Central memory CD8-positive, alpha-beta T cell (primary cell): ENCODE measurements around the gene RAI2.
"Not testable (repeated sequence)": the region's sequence is repeated elsewhere in the genome, so short reads cannot be mapped to it uniquely, and the experiment has no call there.

Experiments used
- ATAC-seq: fragments of 150-1000 bp; cut with Tn5 transposase; replicated peaks from 2 replicates; pipeline ENCODE4 v1.10.0; 2022; ENCODE audit warnings: mild to moderate bottlenecking, moderate FRiP score, moderate number of reproducible peaks; ENCODE audit not compliant: poor library complexity, severe bottlenecking; ENCODE audit errors: extremely low read depth
- DNase-seq, 2 donors: peaks; one replicate each; pipeline ENCODE4 v3.0.0; 2021; ENCODE audit warnings: low spot score in 2 of 2
- H3K27ac Mint-ChIP-seq: one replicate; pipeline ENCODE4 v1.8.0; 2022; ENCODE audit warnings: low read depth, mild to moderate bottlenecking, moderate library complexity, mixed read lengths
- H3K27me3 Mint-ChIP-seq: one replicate; pipeline ENCODE4 v1.8.0; 2022; ENCODE audit warnings: mixed read lengths
- H3K36me3 Mint-ChIP-seq: one replicate; pipeline ENCODE4 v1.8.0; 2022; ENCODE audit warnings: mild to moderate bottlenecking, moderate library complexity, mixed read lengths; ENCODE audit not compliant: insufficient read depth
- H3K4me1 Mint-ChIP-seq: one replicate; pipeline ENCODE4 v1.8.0; 2022; ENCODE audit warnings: mixed read lengths
- H3K4me3 Mint-ChIP-seq: one replicate; pipeline ENCODE4 v1.8.0; 2022; ENCODE audit warnings: mild to moderate bottlenecking, moderate library complexity, mixed read lengths
- H3K9me3 Mint-ChIP-seq: one replicate; pipeline ENCODE4 v1.8.0; 2022; ENCODE audit warnings: mixed read lengths

RAI2 gene

GRCh38 chrX:17801431-17801830 lies 59.7 kb downstream of the RAI2 start:
- Mint-ChIP-seq H3K4me3 (no peak overlapping the region), H3K36me3 (no peaks in the 10 kb centered on the region), H3K27me3 (no peaks in the 10 kb centered on the region), H3K4me1 (no peaks in the 10 kb centered on the region), H3K27ac (no peak overlapping the region), H3K9me3 (no peaks in the 10 kb centered on the region)
- DNase-seq: no peak
- no peak for ATAC-seq

DNA sequence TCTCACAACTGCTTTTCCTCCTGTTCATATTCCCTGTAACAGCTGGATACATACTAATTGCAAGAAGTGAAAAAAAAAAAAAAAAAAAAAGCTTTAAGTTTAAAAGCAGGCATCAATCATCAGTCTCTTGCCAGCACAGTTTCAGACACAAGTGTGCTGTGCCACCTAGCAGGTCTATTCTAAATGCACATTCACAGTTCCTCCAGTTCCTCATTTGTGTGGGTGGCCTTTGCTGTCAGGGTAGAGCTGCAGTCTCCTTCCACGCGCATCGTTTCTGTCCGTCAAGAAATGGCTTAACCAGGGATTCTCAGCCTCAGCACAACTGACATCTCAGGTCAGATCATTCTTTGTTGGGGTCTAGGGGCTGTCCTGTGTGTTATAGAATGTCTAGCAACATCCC lies 62.2 kb downstream of the RAI2 start:
- no peak for ATAC-seq
- Mint-ChIP-seq H3K27me3 (no peaks in the 10 kb centered on the region), H3K27ac (no peak overlapping the region)

GRCh38 chrX:17792826-17793225 lies 68.3 kb downstream of the RAI2 start:
- no peak for ATAC-seq
- Mint-ChIP-seq H3K27me3 (no peaks in the 10 kb centered on the region), H3K27ac (no peak overlapping the region), H3K4me1 (no peaks in the 10 kb centered on the region), H3K9me3 (no peaks in the 10 kb centered on the region), H3K4me3 (no peak overlapping the region), H3K36me3 (no peaks in the 10 kb centered on the region)
- no peak for DNase-seq

More for the DNA sequence above, 62.2 kb downstream of the RAI2 start:
- DNase-seq: no peak
- Mint-ChIP-seq H3K4me3 (no peak overlapping the region), H3K4me1 (no peaks in the 10 kb centered on the region), H3K9me3 (no peaks in the 10 kb centered on the region), H3K36me3 (no peaks in the 10 kb centered on the region)

- Mint-ChIP-seq H3K36me3 (no peaks in the 10 kb centered on the region), H3K9me3 (no peaks in the 10 kb centered on the region), H3K4me3 (no peak overlapping the region), H3K27ac (no peak overlapping the region), H3K27me3 (no peaks in the 10 kb centered on the region), H3K4me1 (no peaks in the 10 kb centered on the region)
- DNase-seq (no peak), ATAC-seq (no peak)
These were observed 72.0 kb downstream of the RAI2 start for GRCh38 chrX:17788956-17789562.

- H3K4me3 Mint-ChIP-seq: no peak overlapping the region
- no peaks in the 10 kb centered on the region for H3K36me3 Mint-ChIP-seq
- H3K4me1 Mint-ChIP-seq: no peaks in the 10 kb centered on the region
- ATAC-seq (no peak), DNase-seq (no peak)
- H3K27ac Mint-ChIP-seq: no peak overlapping the region
- H3K27me3 Mint-ChIP-seq: no peaks in the 10 kb centered on the region
- H3K9me3 Mint-ChIP-seq: no peaks in the 10 kb centered on the region
These were observed 72.7 kb downstream of the RAI2 start for GRCh38 chrX:17788439-17788838.

DNA sequence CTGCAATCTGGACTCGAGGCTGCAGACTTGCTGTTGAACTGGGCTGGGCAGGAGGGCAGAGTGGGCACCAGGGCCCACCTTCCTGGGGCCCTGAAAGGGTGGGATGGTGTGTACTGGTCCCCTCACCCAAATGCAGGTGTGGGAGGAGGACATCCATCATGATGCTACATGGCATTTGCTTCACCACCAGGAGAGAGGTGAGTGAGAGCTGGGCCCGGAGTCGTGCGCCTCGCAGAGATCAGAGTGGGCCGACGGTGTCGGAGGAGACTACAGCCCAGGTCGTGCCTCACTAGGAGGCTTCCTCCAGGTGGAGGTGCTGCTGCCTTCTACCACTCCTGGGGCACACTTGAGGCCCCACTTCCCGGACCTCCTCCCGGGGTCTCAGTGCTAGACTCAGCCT lies 73.5 kb downstream of the RAI2 start:
- DNase-seq (no peak), ATAC-seq (no peak)
- no peaks in the 10 kb centered on the region for H3K9me3 Mint-ChIP-seq
- H3K27me3 Mint-ChIP-seq: no peaks in the 10 kb centered on the region
- H3K4me3 Mint-ChIP-seq: no peak overlapping the region
- no peaks in the 10 kb centered on the region for H3K36me3 Mint-ChIP-seq
- H3K27ac Mint-ChIP-seq: no peak overlapping the region
- H3K4me1 Mint-ChIP-seq: no peaks in the 10 kb centered on the region

DNA sequence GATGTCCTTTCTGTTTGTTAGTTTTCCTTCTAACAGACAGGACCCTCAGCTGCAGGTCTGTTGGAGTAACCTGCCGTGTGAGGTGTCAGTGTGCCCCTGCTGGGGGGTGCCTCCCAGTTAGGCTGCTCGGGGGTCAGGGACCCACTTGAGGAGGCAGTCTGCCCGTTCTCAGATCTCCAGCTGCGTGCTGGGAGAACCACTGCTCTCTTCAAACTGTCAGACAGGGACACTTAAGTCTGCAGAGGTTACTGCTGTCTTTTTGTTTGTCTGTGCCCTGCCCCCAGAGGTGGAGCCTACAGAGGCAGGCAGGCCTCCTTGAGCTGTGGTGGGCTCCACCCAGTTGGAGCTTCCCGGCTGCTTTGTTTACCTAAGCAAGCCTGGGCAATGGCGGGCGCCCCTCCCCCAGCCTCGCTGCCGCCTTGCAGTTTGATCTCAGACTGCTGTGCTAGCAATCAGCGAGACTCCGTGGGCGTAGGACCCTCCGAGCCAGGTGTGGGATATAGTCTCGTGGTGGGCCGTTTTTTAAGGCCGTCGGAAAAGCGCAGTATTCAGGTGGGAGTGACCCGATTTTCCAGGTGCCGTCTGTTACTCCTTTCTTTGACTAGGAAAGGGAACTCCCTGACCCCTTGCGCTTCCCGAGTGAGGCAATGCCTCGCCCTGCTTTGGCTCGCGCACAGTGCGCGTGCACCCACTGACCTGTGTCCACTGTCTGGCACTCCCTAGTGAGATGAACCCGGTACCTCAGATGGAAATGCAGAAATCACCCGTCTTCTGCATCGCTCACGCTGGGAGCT lies 74.3 kb downstream of the RAI2 start:
- not testable (repeated sequence) for H3K27ac Mint-ChIP-seq, H3K4me1 Mint-ChIP-seq, H3K27me3 Mint-ChIP-seq, H3K4me3 Mint-ChIP-seq, DNase-seq, ATAC-seq, H3K36me3 Mint-ChIP-seq, H3K9me3 Mint-ChIP-seq

- H3K4me3 Mint-ChIP-seq: no peak overlapping the region
- H3K4me1 Mint-ChIP-seq: no peaks in the 10 kb centered on the region
- H3K9me3 Mint-ChIP-seq: no peaks in the 10 kb centered on the region
- no peak overlapping the region for H3K27ac Mint-ChIP-seq
- ATAC-seq (no peak), DNase-seq (no peak)
- H3K36me3 Mint-ChIP-seq: no peaks in the 10 kb centered on the region
- no peaks in the 10 kb centered on the region for H3K27me3 Mint-ChIP-seq
These were observed 81.7 kb downstream of the RAI2 start for GRCh38 chrX:17779434-17779833.

DNA sequence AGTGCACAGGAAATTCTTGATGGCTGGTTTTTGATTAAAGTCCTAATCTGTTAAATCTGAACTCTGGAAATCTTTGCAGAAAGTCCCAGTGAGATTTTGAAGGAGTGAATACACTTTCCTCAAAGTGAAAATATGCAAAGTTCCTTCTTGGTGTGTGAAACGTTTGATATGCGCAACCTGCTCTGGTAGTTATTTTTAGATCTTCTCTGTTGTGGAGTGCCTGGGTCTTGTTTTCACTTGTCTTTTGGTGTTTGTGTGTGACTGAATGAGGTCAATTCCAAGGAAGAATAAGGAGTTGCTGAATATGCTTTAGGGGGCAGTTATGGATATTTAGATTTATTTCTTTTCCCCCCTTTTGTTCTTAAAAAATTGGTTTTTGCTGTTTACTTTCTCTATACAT lies 82.1 kb downstream of the RAI2 start:
- Mint-ChIP-seq H3K27me3 (no peaks in the 10 kb centered on the region), H3K27ac (no peak overlapping the region), H3K9me3 (no peaks in the 10 kb centered on the region), H3K4me3 (no peak overlapping the region), H3K4me1 (no peaks in the 10 kb centered on the region), H3K36me3 (no peaks in the 10 kb centered on the region)
- DNase-seq (no peak), ATAC-seq (no peak)

GRCh38 chrX:17774053-17774452 lies 87.0 kb downstream of the RAI2 start:
- H3K27ac Mint-ChIP-seq: no peak overlapping the region
- H3K36me3 Mint-ChIP-seq: no peaks in the 10 kb centered on the region
- ATAC-seq: no peak
- H3K27me3 Mint-ChIP-seq: no peaks in the 10 kb centered on the region
- no peak overlapping the region for H3K4me3 Mint-ChIP-seq
- no peaks in the 10 kb centered on the region for H3K9me3 Mint-ChIP-seq
- no peaks in the 10 kb centered on the region for H3K4me1 Mint-ChIP-seq
- no peak for DNase-seq

DNA sequence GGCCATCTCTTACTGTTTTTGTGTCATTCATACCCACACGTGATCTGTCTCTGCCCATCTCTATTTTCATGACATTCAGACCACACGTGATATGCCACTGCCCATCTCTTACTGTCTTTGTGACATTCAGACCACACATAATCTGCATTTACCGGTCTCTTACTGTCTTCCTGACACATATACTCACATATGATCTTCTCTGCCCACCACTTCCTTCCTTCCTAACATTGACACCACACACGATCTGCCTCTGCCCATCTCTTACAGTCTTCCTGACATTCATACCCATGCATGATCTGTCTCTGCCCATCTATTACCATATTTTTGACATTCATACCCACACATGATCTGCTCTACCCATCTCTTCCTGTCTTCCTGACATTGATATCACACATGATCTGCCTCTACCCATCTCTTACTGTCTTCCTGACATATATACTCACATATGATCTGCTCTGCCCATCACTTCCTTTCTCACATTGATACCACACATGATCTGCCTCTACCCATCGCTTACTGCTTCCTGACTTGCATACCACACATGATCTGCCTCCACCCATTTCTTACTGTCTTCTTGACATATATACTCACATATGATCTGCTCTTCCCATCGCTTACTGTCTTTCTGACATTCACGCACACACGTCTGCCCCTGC lies 87.7 kb downstream of the RAI2 start:
- Mint-ChIP-seq H3K4me1 (no peaks in the 10 kb centered on the region), H3K4me3 (no peak overlapping the region), H3K36me3 (no peaks in the 10 kb centered on the region), H3K27ac (no peak overlapping the region), H3K27me3 (no peaks in the 10 kb centered on the region), H3K9me3 (no peaks in the 10 kb centered on the region)
- DNase-seq (no peak), ATAC-seq (no peak)

DNA sequence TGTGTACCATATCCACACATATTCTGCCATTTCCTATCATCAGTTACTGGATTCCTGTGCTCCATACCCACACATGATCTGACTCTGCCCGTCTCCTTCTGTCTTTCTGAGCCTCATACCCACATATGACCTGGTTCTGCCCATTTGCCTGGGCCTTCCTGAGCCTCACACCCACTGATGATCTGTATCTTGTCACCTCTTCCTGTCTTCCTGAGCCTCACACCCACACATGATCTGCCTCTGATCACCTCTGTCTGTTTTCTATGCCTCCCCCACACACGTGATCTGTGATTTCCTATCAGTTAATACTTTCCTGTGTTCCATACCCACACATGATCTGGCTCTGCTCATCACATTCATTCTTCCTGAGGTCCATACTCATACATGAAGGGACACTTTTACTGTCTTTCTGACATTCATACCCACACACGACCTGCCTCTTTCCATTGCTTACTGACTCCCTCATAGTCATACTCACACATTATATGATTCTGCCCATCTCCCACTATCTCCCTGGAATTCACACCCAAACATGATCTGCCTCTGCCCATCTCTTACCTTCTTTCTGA lies 91.3 kb downstream of the RAI2 start:
- no peak for DNase-seq
- Mint-ChIP-seq H3K36me3 (no peaks in the 10 kb centered on the region), H3K27ac (no peak overlapping the region), H3K4me3 (no peak overlapping the region), H3K27me3 (no peaks in the 10 kb centered on the region), H3K9me3 (no peaks in the 10 kb centered on the region), H3K4me1 (no peaks in the 10 kb centered on the region)
- ATAC-seq: no peak

GRCh38 chrX:17768997-17769396 lies 92.1 kb downstream of the RAI2 start:
- DNase-seq (no peak), ATAC-seq (no peak)
- Mint-ChIP-seq H3K27ac (no peak overlapping the region), H3K4me1 (no peaks in the 10 kb centered on the region), H3K9me3 (no peaks in the 10 kb centered on the region), H3K4me3 (no peak overlapping the region), H3K27me3 (no peaks in the 10 kb centered on the region), H3K36me3 (no peaks in the 10 kb centered on the region)
